ENCODE data around the gene MBP.

MBP gene

GRCh38 chr18:77101410-77102258 lies 30.9 kb downstream of the MBP start:
- Histone ChIP-seq H3K9ac (ENCODE audit: low read length) (no peak overlapping the region), H3K9me3 (ENCODE audit: control insufficient read depth, low read depth, low read length) (no peaks in the 10 kb centered on the region), H3K4me1 (ENCODE audit: control insufficient read depth, low read depth, low read length) (peaks cover 33% of the 10 kb centered on the region), H3K27me3 (ENCODE audit: control insufficient read depth, insufficient read depth, low read length) (no peaks in the 10 kb centered on the region), H3K36me3 (ENCODE audit: control insufficient read depth, low read depth, low read length) (no peaks in the 10 kb centered on the region), H3K4me3 (ENCODE audit: low read length) (no peak overlapping the region), H3K27ac (ENCODE audit: low read length) (no peak overlapping the region)

GRCh38 chr18:77100751-77101355 lies 31.7 kb downstream of the MBP start:
- no peak overlapping the region for H3K27ac ChIP-seq (ENCODE audit: low read length)
- no peak overlapping the region for H3K4me3 ChIP-seq (ENCODE audit: low read length)
- H3K36me3 ChIP-seq (ENCODE audit: control insufficient read depth, low read depth, low read length), result no peaks in the 10 kb centered on the region
- H3K4me1 ChIP-seq (ENCODE audit: control insufficient read depth, low read depth, low read length), result peaks cover 40% of the 10 kb centered on the region
- no peak overlapping the region for H3K9ac ChIP-seq (ENCODE audit: low read length)
- H3K27me3 ChIP-seq (ENCODE audit: control insufficient read depth, insufficient read depth, low read length), result no peaks in the 10 kb centered on the region
- H3K9me3 ChIP-seq (ENCODE audit: control insufficient read depth, low read depth, low read length), result no peaks in the 10 kb centered on the region

- Histone ChIP-seq H3K36me3 (ENCODE audit: control insufficient read depth, low read depth, low read length) (no peaks in the 10 kb centered on the region), H3K27ac (ENCODE audit: low read length) (no peak overlapping the region), H3K4me1 (ENCODE audit: control insufficient read depth, low read depth, low read length) (peaks cover 45% of the 10 kb centered on the region), H3K4me3 (ENCODE audit: low read length) (no peak overlapping the region), H3K27me3 (ENCODE audit: control insufficient read depth, insufficient read depth, low read length) (no peaks in the 10 kb centered on the region), H3K9me3 (ENCODE audit: control insufficient read depth, low read depth, low read length) (no peaks in the 10 kb centered on the region), H3K9ac (ENCODE audit: low read length) (no peak overlapping the region)
Measured at GRCh38 chr18:77099485-77100370, 32.9 kb downstream of the MBP start.

GRCh38 chr18:77098538-77099174 lies 33.9 kb downstream of the MBP start:
- peaks cover 45% of the 10 kb centered on the region for H3K4me1 ChIP-seq (ENCODE audit: control insufficient read depth, low read depth, low read length)
- H3K9me3 ChIP-seq (ENCODE audit: control insufficient read depth, low read depth, low read length), result no peaks in the 10 kb centered on the region
- H3K27me3 ChIP-seq (ENCODE audit: control insufficient read depth, insufficient read depth, low read length), result no peaks in the 10 kb centered on the region
- H3K9ac ChIP-seq (ENCODE audit: low read length), result no peak overlapping the region
- no peak overlapping the region for H3K4me3 ChIP-seq (ENCODE audit: low read length)
- H3K27ac ChIP-seq (ENCODE audit: low read length), result no peak overlapping the region
- H3K36me3 ChIP-seq (ENCODE audit: control insufficient read depth, low read depth, low read length), result no peaks in the 10 kb centered on the region

GRCh38 chr18:77098029-77098428 lies 34.6 kb downstream of the MBP start:
- H3K4me1 ChIP-seq (ENCODE audit: control insufficient read depth, low read depth, low read length), result peaks cover 45% of the 10 kb centered on the region
- no peaks in the 10 kb centered on the region for H3K9me3 ChIP-seq (ENCODE audit: control insufficient read depth, low read depth, low read length)
- H3K27ac ChIP-seq (ENCODE audit: low read length), result no peak overlapping the region
- no peaks in the 10 kb centered on the region for H3K36me3 ChIP-seq (ENCODE audit: control insufficient read depth, low read depth, low read length)
- H3K27me3 ChIP-seq (ENCODE audit: control insufficient read depth, insufficient read depth, low read length), result no peaks in the 10 kb centered on the region
- no peak overlapping the region for H3K4me3 ChIP-seq (ENCODE audit: low read length)
- peak overlapping the region; percentile 9 for H3K9ac ChIP-seq (ENCODE audit: low read length)

GRCh38 chr18:77096936-77097886 lies 35.4 kb downstream of the MBP start:
- H3K27ac ChIP-seq (ENCODE audit: low read length), result no peak overlapping the region
- peaks cover 44% of the 10 kb centered on the region for H3K4me1 ChIP-seq (ENCODE audit: control insufficient read depth, low read depth, low read length)
- H3K9me3 ChIP-seq (ENCODE audit: control insufficient read depth, low read depth, low read length), result no peaks in the 10 kb centered on the region
- H3K36me3 ChIP-seq (ENCODE audit: control insufficient read depth, low read depth, low read length), result no peaks in the 10 kb centered on the region
- no peaks in the 10 kb centered on the region for H3K27me3 ChIP-seq (ENCODE audit: control insufficient read depth, insufficient read depth, low read length)
- H3K9ac ChIP-seq (ENCODE audit: low read length), result peak overlapping the region; percentile 9
- H3K4me3 ChIP-seq (ENCODE audit: low read length), result peak overlapping the region; percentile 44

GRCh38 chr18:77095391-77096371 lies 36.9 kb downstream of the MBP start:
- H3K4me3 ChIP-seq (ENCODE audit: low read length), result no peak overlapping the region
- H3K4me1 ChIP-seq (ENCODE audit: control insufficient read depth, low read depth, low read length), result peaks cover 31% of the 10 kb centered on the region
- H3K36me3 ChIP-seq (ENCODE audit: control insufficient read depth, low read depth, low read length), result no peaks in the 10 kb centered on the region
- no peaks in the 10 kb centered on the region for H3K9me3 ChIP-seq (ENCODE audit: control insufficient read depth, low read depth, low read length)
- no peak overlapping the region for H3K27ac ChIP-seq (ENCODE audit: low read length)
- H3K9ac ChIP-seq (ENCODE audit: low read length), result no peak overlapping the region
- H3K27me3 ChIP-seq (ENCODE audit: control insufficient read depth, insufficient read depth, low read length), result no peaks in the 10 kb centered on the region

GRCh38 chr18:77093586-77093985 lies 39.0 kb downstream of the MBP start:
- H3K4me3 ChIP-seq (ENCODE audit: low read length), result no peak overlapping the region
- H3K27me3 ChIP-seq (ENCODE audit: control insufficient read depth, insufficient read depth, low read length), result no peaks in the 10 kb centered on the region
- no peaks in the 10 kb centered on the region for H3K9me3 ChIP-seq (ENCODE audit: control insufficient read depth, low read depth, low read length)
- no peak overlapping the region for H3K9ac ChIP-seq (ENCODE audit: low read length)
- H3K36me3 ChIP-seq (ENCODE audit: control insufficient read depth, low read depth, low read length), result no peaks in the 10 kb centered on the region
- H3K27ac ChIP-seq (ENCODE audit: low read length), result no peak overlapping the region
- peaks cover 29% of the 10 kb centered on the region for H3K4me1 ChIP-seq (ENCODE audit: control insufficient read depth, low read depth, low read length)

- Histone ChIP-seq H3K4me3 (ENCODE audit: low read length) (no peak overlapping the region), H3K27ac (ENCODE audit: low read length) (no peak overlapping the region), H3K9me3 (ENCODE audit: control insufficient read depth, low read depth, low read length) (no peaks in the 10 kb centered on the region), H3K36me3 (ENCODE audit: control insufficient read depth, low read depth, low read length) (no peaks in the 10 kb centered on the region), H3K4me1 (ENCODE audit: control insufficient read depth, low read depth, low read length) (peaks cover 24% of the 10 kb centered on the region), H3K9ac (ENCODE audit: low read length) (no peak overlapping the region), H3K27me3 (ENCODE audit: control insufficient read depth, insufficient read depth, low read length) (no peaks in the 10 kb centered on the region)
Measured at GRCh38 chr18:77093067-77093430, 39.5 kb downstream of the MBP start.
